ENCODE results near the gene GCDH.
"Not testable (repeated sequence)": the region's sequence is repeated elsewhere in the genome, so short reads cannot be mapped to it uniquely, and the experiment has no call there.

GCDH gene

GRCh38 chr19:12884627-12884925 is 6.4 kb upstream of the GCDH start:
- DNase-seq (ENCODE audit: low read depth), result no peak
- TF ChIP-seq CTCF (IDR thresholded peaks at IDR 0.05; ENCODE audit: insufficient read depth, low read depth, low read length, missing control alignments), result no peak
- H3K4me3 ChIP-seq (ENCODE audit: low read length), result peak overlapping the region; percentile 38

- peak; percentile 35 for TF ChIP-seq CTCF (IDR thresholded peaks at IDR 0.05; ENCODE audit: insufficient read depth, low read depth, low read length, missing control alignments)
- peak overlapping the region; percentile 38 for H3K4me3 ChIP-seq (ENCODE audit: low read length)
These were observed 5.8 kb upstream of the GCDH start for GRCh38 chr19:12884926-12885748.

GRCh38 chr19:12885749-12886650 is 5.0 kb upstream of the GCDH start:
- peak overlapping the region; percentile 38 for H3K4me3 ChIP-seq (ENCODE audit: low read length)
- no peak for TF ChIP-seq CTCF (IDR thresholded peaks at IDR 0.05; ENCODE audit: insufficient read depth, low read depth, low read length, missing control alignments)

More at GRCh38 chr19:12884926-12885748, 5.8 kb upstream of the GCDH start:
- peak; percentile 93 for DNase-seq (ENCODE audit: low read depth)

GRCh38 chr19:12886651-12886968 is 4.3 kb upstream of the GCDH start:
- no peak for DNase-seq (ENCODE audit: low read depth)
- no peak for TF ChIP-seq CTCF (IDR thresholded peaks at IDR 0.05; ENCODE audit: insufficient read depth, low read depth, low read length, missing control alignments)
- no peak overlapping the region for H3K4me3 ChIP-seq (ENCODE audit: low read length)

More at GRCh38 chr19:12885749-12886650, 5.0 kb upstream of the GCDH start:
- no peak for DNase-seq (ENCODE audit: low read depth)

GRCh38 chr19:12886969-12887747 is 3.8 kb upstream of the GCDH start, which contains the start of gene KLF1:
Gene KLF1, minus strand, starts transcription at chr19:12887201. Its CDS starts 61 bp downstream, at chr19:12887140.
- DNase-seq (ENCODE audit: low read depth), result no peak
- TF ChIP-seq CTCF (IDR thresholded peaks at IDR 0.05; ENCODE audit: insufficient read depth, low read depth, low read length, missing control alignments), result no peak
- no peak within 1 kb of the TSS for H3K4me3 ChIP-seq (ENCODE audit: low read length)

- no peak overlapping the region for H3K4me3 ChIP-seq (ENCODE audit: low read length)
- no peak for DNase-seq (ENCODE audit: low read depth)
- no peak for TF ChIP-seq CTCF (IDR thresholded peaks at IDR 0.05; ENCODE audit: insufficient read depth, low read depth, low read length, missing control alignments)
These were observed 2.9 kb upstream of the GCDH start for GRCh38 chr19:12888006-12888603.

- not testable (repeated sequence) for DNase-seq (ENCODE audit: low read depth)
These were observed 617 bp upstream of the GCDH start for GRCh38 chr19:12890299-12890786.

More at GRCh38 chr19:12890299-12890786, 617 bp upstream of the GCDH start:
- peak overlapping the region; percentile 94 for H3K4me3 ChIP-seq (ENCODE audit: low read length)
